GM11168 (cell line): ENCODE measurements around the gene UBE3C.

Experiments used
- in situ Hi-C: fragments of 300-500 bp; cut with MboI; formaldehyde crosslinking; loops from one replicate; pipeline ENCODE4 v1.12.0; 2022; ENCODE audit warnings: low sequenced_read_pairs; ENCODE audit not compliant: unreplicated experiment

The UBE3C gene

DNA sequence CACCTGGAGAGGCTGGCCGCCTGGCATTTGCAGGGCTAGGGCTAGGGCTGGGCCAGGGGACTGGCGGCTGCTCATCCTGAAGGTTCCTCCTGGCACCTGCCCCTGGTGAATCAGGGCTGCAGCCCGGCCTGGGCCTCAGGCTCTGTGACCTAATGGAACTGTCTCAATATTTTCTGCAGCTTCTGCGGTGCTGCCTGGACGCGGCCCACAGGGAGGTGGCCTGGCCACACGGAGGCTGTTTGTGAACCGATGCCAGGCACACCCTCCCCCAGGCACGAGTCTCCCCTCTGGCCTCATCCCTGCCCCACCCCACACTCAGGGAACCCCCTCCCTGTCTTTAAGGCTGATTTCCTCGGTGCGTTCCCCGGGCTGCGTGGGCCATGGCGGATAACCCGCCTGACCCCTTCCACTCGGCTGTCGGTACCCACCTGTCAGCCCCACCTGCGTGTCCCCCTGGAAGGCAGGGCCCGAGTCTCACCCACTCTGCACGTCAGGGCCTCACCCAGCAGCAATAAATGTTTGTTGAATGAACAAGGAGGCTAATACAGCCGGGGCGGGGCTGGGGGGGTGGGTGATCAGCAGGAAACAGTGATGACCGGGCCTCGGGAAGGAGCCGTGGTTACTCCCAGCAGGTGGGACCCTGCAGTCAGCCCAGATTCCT lies 143.5 kb downstream of the UBE3C start:
- in situ Hi-C loops, result no loop called here

DNA sequence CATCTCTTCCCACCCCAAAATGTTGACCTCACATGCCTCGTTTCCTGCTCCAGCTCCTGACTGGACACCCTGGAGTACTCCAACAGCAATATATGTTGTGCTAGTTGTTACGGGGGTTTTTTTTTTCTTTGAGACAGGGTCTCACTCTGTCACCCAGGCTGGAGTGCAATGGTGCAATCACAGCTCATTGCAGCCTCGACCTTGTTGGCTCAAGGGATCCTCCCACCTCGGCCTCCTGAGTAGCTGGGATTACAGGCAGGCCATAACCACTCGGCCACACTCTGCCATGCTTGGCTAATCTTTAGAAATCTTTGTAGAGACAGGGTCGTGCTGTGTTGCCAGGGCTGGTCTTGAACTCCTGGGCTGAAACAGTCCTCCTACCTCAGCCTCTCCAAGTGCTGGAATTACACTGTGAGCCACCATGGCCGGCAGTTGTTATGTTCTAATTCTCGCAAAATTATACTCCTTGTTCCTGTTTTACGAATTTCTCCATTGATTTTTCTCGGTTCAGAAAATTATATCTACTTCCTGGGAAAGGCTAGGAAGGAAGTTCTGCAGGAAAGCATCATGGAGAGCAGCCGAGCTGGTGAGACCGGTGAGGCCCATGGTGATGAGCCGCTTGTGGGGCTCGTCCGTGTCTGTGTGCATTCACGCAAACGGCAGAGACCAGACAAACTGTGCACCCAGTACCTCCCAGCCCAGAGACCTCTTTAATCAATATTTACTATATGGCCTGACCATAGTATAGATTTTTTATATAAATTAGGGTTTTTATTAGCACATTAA lies 145.7 kb downstream of the UBE3C start:
- in situ Hi-C loops, result no loop called here

GRCh38 chr7:157291404-157292080 lies 152.8 kb downstream of the UBE3C start:
- in situ Hi-C loops, result no loop called here

DNA sequence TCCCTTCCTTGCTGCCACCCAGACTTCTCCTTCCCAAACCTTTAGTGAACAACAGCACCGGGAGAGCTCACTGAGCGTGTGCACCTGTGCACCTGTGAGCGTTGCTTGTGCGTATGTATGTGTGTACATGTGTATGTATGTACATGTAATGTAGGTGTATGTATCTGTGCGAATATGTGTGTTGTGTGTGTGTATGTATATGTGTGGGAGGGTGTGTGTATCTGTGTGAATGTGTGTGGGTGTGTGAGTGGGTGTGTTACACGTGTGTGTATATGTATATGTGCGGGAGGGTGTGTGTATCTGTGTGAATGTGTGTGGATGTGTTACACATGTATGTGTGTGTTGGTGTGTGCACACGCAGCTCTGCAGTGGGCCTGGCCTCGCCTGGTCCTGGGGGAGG lies 153.5 kb downstream of the UBE3C start:
- in situ Hi-C loops, result no loop called here

DNA sequence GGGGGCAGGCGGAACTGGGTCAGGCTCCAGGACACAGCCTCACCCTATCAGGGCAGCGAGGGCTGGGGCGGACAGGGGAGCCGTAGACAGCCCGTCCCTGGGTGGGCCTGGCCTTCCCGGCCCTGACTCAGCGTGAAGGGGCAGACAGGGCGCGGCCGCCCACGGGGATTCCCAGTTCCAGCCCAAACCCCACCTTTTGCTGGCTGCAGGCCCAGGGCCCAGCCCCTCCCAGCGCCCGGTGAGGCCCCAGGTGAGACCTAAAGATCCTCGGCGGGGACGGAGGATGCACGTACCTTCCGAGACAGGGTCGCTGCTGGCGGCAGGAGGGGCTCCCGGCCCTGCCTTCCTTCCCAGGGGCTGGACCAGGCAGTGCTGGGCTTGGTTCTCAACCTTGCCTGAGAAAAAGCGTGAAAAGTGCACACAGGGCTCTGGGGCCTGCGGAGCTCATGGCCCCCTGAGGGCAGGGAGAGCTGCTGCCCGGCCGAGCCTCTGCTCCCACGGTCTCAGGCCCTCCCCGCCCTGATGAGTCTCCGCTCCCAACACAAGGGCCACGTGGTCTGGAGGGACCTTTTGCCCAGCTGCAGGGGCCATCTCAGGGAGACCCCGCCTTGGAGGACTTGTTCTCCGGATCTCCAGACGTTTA lies 154.2 kb downstream of the UBE3C start:
- in situ Hi-C loops, result no loop called here

DNA sequence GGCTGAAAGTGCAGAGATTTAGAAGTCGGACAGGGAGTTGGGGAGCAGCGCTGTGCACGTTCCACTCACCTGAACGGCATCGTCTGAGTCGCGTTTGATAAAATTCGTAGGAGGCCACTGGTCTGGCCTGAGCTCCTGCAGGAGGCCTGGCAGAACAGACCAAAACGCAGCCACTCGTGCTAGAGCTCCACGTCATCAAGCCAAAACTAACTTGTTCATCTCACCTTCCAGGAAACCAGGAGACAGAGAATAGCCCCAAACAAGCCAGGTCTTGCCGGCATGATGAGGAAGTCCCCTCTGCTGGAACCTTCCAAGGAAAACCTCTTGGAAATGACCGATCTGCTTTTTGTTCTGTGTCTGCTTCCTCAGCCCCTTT lies 154.7 kb downstream of the UBE3C start:
- in situ Hi-C loops, result no loop called here

DNA sequence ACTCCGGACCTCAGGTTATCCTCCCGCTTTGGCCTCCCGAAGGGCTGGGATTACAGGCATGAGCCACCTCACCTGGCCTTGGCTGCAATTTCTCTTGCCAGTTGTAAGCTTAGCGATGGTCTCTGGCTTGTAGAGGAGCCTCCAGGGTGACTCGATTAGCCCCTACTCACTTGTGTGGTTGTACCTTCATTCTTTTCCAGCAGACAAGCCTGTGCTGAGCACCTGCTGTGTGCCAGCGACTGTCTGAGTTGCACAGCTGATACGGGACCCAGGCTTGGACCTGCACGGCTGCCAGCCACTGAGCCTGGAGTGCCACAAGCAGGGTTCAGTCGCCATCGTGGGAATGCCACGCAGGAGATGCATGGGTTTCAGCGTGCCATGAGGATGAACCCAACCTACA lies 156.0 kb downstream of the UBE3C start:
- in situ Hi-C loops, result no loop called here

DNA sequence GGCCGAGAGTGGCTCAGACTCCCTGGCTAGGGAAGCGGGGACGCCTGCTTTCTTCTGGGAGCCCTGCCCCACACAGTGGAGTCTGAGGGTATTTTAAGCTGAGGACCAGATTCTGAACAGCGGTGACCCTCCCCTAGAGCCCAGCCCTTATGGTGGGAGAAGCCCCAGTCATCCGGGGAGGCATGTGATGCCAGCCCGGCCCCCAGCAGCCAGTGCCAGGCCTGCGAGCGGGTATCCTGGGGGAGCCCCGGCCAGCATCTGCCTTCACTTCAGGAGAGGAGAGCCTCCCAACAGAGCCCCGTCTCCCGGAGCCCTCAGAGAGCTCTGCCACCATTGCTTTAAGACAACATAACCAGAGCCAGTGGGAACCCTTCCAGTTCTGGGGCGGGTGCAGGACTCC lies 156.6 kb downstream of the UBE3C start:
- in situ Hi-C loops, result no loop called here

DNA sequence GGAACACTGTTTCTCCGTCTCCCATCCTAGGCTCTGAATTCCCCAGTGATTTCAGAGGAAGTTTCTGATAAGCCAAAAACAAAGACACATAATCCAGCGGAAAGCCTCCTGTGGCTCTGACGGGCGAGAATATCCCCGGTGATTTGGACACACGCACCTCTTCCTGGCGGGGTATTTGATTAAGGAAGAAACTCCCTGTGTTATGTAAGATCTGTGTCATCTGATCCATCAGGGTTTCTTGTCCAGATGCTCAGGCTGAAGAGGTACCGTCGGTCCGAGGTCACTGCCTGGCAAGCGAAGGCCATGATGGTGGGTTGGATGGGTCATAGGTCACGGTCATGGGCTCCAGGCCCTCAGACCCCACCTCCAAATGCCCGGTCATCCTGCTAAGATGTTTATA lies 158.5 kb downstream of the UBE3C start:
- in situ Hi-C loops, result no loop called here

GRCh38 chr7:157299317-157299612 lies 160.5 kb downstream of the UBE3C start:
- in situ Hi-C loops, result no loop called here

GRCh38 chr7:157299613-157300368 lies 161.1 kb downstream of the UBE3C start:
- in situ Hi-C loops, result no loop called here

- in situ Hi-C loops, result no loop called here
Measured at GRCh38 chr7:157300369-157300825, 161.7 kb downstream of the UBE3C start.

GRCh38 chr7:157301610-157302120 lies 162.9 kb downstream of the UBE3C start:
- in situ Hi-C loops, result no loop called here

- in situ Hi-C loops, result no loop called here
Measured at GRCh38 chr7:157306846-157307838, 168.4 kb downstream of the UBE3C start.

DNA sequence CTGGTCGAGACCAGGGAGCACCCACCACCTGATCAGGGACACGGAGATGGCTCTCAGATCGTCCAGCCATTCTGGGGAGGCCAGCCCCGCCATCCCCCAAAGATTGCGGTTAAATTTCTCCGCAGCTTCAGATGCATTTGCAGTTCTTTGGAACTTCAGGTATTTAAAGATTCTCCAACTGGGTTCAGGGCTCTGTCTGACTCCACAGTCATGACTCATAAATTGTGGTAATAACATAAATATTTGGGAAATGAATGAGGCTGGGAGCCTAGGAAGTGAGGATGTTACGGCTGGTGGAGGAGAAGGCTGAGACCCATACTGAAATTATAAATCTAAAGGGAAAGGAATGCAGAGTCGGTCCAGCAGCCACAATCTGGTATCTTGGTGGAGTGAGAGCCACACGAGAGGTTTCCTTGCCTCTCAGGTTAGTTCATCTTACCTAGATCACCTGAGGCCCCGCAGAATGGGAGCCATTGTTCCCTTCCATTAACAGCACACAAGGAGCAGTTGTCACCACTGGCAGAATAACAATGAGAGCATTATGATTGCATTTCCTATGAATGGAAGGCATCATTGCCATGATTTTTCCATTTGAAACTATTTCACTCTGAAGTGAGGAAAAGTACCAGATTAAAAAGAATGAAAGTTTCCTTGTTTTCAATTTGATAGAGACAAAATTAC lies 171.4 kb downstream of the UBE3C start:
- in situ Hi-C loops, result no loop called here

DNA sequence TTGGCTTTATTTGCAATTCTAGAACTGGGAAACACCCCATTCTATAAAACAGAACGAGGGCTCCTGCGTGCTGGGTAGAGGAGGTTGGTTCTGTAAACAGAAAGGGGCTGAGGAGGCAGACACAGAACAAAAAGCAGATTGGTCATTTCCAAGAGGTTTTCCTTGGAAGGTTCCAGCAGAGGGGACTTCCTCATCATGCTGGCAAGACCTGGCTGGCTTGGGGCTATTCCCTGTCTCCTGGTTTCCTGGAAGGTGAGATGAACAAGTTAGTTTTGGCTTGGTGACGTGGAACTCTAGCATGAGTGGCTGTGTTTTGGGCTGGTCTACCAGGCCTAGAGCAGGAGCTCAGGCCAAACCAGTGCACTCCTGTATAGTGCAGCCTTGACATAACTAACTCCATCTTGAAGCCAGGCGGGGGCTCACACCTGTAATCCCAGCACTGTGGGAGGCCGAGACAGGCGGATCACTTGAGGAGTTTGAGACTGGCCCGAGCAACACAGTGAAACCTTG lies 172.0 kb downstream of the UBE3C start:
- in situ Hi-C loops, result no loop called here

DNA sequence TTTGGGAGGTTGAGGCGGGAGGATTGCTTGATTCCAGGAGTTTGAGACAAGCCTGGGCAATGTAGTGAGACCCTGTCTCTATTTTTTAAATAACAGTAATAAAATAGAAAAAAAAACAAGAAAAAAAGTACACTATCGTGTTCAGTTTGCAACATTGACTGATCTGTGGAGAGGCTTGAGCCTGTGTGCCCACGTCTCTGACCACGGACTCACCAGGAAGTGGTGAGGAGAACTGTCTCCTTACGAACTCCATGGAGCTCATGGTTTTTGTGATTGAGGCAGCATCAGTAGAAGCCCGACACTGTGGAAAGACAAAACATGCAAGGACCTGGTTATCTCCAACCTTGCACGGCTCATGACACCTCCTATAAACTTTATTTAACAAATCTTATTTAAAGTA lies 174.2 kb downstream of the UBE3C start:
- in situ Hi-C loops, result no loop called here

- in situ Hi-C loops, result no loop called here
Measured at GRCh38 chr7:157313645-157314044, 174.9 kb downstream of the UBE3C start.
